Vagina (tissue), 2 donors: Measurements from ENCODE around the gene PHF21B.

Source experiments
- POLR2A ChIP-seq, 2 donors: fragments of 450-650 bp; IDR thresholded peaks; one replicate each; pipeline ENCODE4 v1.6.1; 2017; ENCODE audit warnings: antibody characterized with exemption in 2 of 2, mild to moderate bottlenecking in 2 of 2, moderate library complexity in 2 of 2
- POLR2AphosphoS5 ChIP-seq, 2 donors: sonication (generic); formaldehyde crosslinking; IDR thresholded peaks; one replicate each; pipeline ENCODE4 v1.9.0; 2017; ENCODE audit warnings: antibody characterized with exemption in 2 of 2, mild to moderate bottlenecking in 2 of 2, low read depth in 1 of 2; ENCODE audit not compliant: insufficient read depth in 1 of 2
- TF ChIP-seq, protein P1 (sequence below), 3 experiments: fragments of 450-650 bp in 2 of 3; fragments of 200-600 bp in 1 of 3; sonication (generic) in 1 of 3; IDR thresholded peaks; one replicate each; pipeline ENCODE4 v1.5.1; 2017 to 2019; ENCODE audit warnings: antibody characterized with exemption in 3 of 3, mild to moderate bottlenecking in 2 of 3, moderate library complexity in 2 of 3

DNA sequence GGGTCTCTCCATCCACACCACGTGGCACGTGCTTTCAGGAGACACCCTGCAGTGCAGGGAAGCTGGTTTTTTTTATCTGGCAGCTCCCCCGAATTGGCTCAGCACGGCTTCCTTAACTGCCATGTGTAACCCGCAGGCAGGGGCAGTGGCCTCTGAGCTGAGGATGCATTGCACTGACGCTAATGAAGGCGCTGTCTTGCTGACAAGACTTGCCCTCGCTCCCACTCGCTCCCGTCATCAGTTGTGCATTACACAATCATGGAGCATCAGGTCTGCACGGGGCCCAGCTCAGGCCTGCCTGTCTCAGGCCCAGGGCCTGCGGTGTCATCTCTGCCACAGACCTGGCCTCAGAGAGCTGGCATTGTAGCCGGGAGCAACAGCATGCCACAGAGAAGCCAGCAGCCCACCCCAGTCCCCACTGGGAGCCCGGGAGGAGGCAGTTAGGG is 161.5 kb downstream of the PHF21B start:
- TF ChIP-seq, protein P1, sequence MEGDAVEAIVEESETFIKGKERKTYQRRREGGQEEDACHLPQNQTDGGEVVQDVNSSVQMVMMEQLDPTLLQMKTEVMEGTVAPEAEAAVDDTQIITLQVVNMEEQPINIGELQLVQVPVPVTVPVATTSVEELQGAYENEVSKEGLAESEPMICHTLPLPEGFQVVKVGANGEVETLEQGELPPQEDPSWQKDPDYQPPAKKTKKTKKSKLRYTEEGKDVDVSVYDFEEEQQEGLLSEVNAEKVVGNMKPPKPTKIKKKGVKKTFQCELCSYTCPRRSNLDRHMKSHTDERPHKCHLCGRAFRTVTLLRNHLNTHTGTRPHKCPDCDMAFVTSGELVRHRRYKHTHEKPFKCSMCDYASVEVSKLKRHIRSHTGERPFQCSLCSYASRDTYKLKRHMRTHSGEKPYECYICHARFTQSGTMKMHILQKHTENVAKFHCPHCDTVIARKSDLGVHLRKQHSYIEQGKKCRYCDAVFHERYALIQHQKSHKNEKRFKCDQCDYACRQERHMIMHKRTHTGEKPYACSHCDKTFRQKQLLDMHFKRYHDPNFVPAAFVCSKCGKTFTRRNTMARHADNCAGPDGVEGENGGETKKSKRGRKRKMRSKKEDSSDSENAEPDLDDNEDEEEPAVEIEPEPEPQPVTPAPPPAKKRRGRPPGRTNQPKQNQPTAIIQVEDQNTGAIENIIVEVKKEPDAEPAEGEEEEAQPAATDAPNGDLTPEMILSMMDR (IDR thresholded peaks at IDR 0.05) = no peak
- TF ChIP-seq POLR2A (IDR thresholded peaks at IDR 0.05) (no peak), POLR2AphosphoS5 (IDR thresholded peaks at IDR 0.05; ENCODE audit: insufficient read depth in 1 of 2, low read depth in 1 of 2) (no peak)
